ENCODE measurements around the gene CLEC16A. TPM values are rescaled to one million over a fixed set of nuclear protein-coding genes. Genes with fewer than 3 reads are reported as not detected.

CLEC16A gene
- total RNA-seq, 1 experiment from 2014 or later = 13.1 TPM

GRCh38 chr16:10978871-10979446 lies 34.6 kb downstream of the CLEC16A start:
- Histone ChIP-seq H3K9me3 (replicated peaks) (no peaks in the 10 kb centered on the region), H3K4me3 (no peak overlapping the region), H3K27me3 (no peaks in the 10 kb centered on the region), H3K27ac (no peak overlapping the region), H3K4me1 (peaks cover 19% of the 10 kb centered on the region), H3K36me3 (peaks cover 2% of the 10 kb centered on the region; the same call in 1 of the 2 replicates)
- DNase-seq = no peak

GRCh38 chr16:10979717-10980601 lies 35.6 kb downstream of the CLEC16A start:
- Histone ChIP-seq H3K9me3 (replicated peaks) (no peaks in the 10 kb centered on the region), H3K27me3 (no peaks in the 10 kb centered on the region), H3K4me3 (no peak overlapping the region), H3K27ac (peak overlapping the region; percentile 69), H3K36me3 (peaks cover 2% of the 10 kb centered on the region; the same call in 1 of the 2 replicates), H3K4me1 (peaks cover 19% of the 10 kb centered on the region)
- DNase-seq = no peak

- peak; percentile 53 to 66 for DNase-seq
- no peak overlapping the region for H3K4me3 ChIP-seq
- no peaks in the 10 kb centered on the region for H3K36me3 ChIP-seq
- H3K27ac ChIP-seq = peak overlapping the region; percentile 69
- H3K9me3 ChIP-seq (replicated peaks) = no peaks in the 10 kb centered on the region
- H3K27me3 ChIP-seq = no peaks in the 10 kb centered on the region
- H3K4me1 ChIP-seq = peaks cover 19% of the 10 kb centered on the region
Measured at GRCh38 chr16:10980813-10981212, 36.4 kb downstream of the CLEC16A start.

GRCh38 chr16:10981697-10982216 lies 37.4 kb downstream of the CLEC16A start:
- H3K36me3 ChIP-seq = no peaks in the 10 kb centered on the region
- no peaks in the 10 kb centered on the region for H3K27me3 ChIP-seq
- no peaks in the 10 kb centered on the region for H3K9me3 ChIP-seq (replicated peaks)
- peak overlapping the region; percentile 69 for H3K27ac ChIP-seq
- DNase-seq = peak; percentile 57 to 69
- no peak overlapping the region for H3K4me3 ChIP-seq
- peaks cover 19% of the 10 kb centered on the region for H3K4me1 ChIP-seq

GRCh38 chr16:10982465-10983150 lies 38.2 kb downstream of the CLEC16A start:
- DNase-seq = no peak
- H3K4me1 ChIP-seq = peaks cover 19% of the 10 kb centered on the region
- H3K9me3 ChIP-seq (replicated peaks) = no peaks in the 10 kb centered on the region
- H3K27ac ChIP-seq = no peak overlapping the region
- no peaks in the 10 kb centered on the region for H3K27me3 ChIP-seq
- no peak overlapping the region for H3K4me3 ChIP-seq
- no peaks in the 10 kb centered on the region for H3K36me3 ChIP-seq

- no peak for DNase-seq
- H3K9me3 ChIP-seq (replicated peaks) = no peaks in the 10 kb centered on the region
- H3K4me3 ChIP-seq = no peak overlapping the region
- H3K4me1 ChIP-seq = peaks cover 19% of the 10 kb centered on the region
- no peak overlapping the region for H3K27ac ChIP-seq
- no peaks in the 10 kb centered on the region for H3K27me3 ChIP-seq
- H3K36me3 ChIP-seq = no peaks in the 10 kb centered on the region
Measured at GRCh38 chr16:10983159-10983558, 38.8 kb downstream of the CLEC16A start.

- H3K4me3 ChIP-seq = no peak overlapping the region
- peaks cover 19% of the 10 kb centered on the region for H3K4me1 ChIP-seq
- DNase-seq = no peak
- no peaks in the 10 kb centered on the region for H3K27me3 ChIP-seq
- no peaks in the 10 kb centered on the region for H3K9me3 ChIP-seq (replicated peaks)
- no peak overlapping the region for H3K27ac ChIP-seq
- no peaks in the 10 kb centered on the region for H3K36me3 ChIP-seq
Measured at GRCh38 chr16:10984509-10984908, 40.1 kb downstream of the CLEC16A start.

GRCh38 chr16:10987361-10988163 lies 43.2 kb downstream of the CLEC16A start:
- H3K4me1 ChIP-seq = peaks cover 12% of the 10 kb centered on the region
- no peak overlapping the region for H3K27ac ChIP-seq
- DNase-seq = no peak
- no peak overlapping the region for H3K4me3 ChIP-seq
- no peaks in the 10 kb centered on the region for H3K9me3 ChIP-seq (replicated peaks)
- no peaks in the 10 kb centered on the region for H3K36me3 ChIP-seq
- H3K27me3 ChIP-seq = no peaks in the 10 kb centered on the region

- Histone ChIP-seq H3K27ac (no peak overlapping the region), H3K27me3 (no peaks in the 10 kb centered on the region), H3K36me3 (no peaks in the 10 kb centered on the region), H3K9me3 (replicated peaks) (no peaks in the 10 kb centered on the region), H3K4me1 (peaks cover 18% of the 10 kb centered on the region), H3K4me3 (no peak overlapping the region)
- DNase-seq = no peak
Measured at GRCh38 chr16:10988164-10988803, 43.9 kb downstream of the CLEC16A start.

GRCh38 chr16:10988879-10989278 lies 44.5 kb downstream of the CLEC16A start:
- H3K9me3 ChIP-seq (replicated peaks) = no peaks in the 10 kb centered on the region
- H3K36me3 ChIP-seq = no peaks in the 10 kb centered on the region
- H3K27ac ChIP-seq = no peak overlapping the region
- no peak for DNase-seq
- H3K27me3 ChIP-seq = no peaks in the 10 kb centered on the region
- peaks cover 18% of the 10 kb centered on the region for H3K4me1 ChIP-seq
- H3K4me3 ChIP-seq = no peak overlapping the region

- Histone ChIP-seq H3K4me1 (peaks cover 18% of the 10 kb centered on the region), H3K4me3 (no peak overlapping the region), H3K36me3 (no peaks in the 10 kb centered on the region), H3K27me3 (no peaks in the 10 kb centered on the region), H3K9me3 (replicated peaks) (no peaks in the 10 kb centered on the region), H3K27ac (no peak overlapping the region)
- DNase-seq = no peak
Measured at GRCh38 chr16:10989559-10989958, 45.2 kb downstream of the CLEC16A start.

- Histone ChIP-seq H3K4me1 (peaks cover 18% of the 10 kb centered on the region), H3K36me3 (no peaks in the 10 kb centered on the region), H3K4me3 (no peak overlapping the region), H3K27me3 (no peaks in the 10 kb centered on the region), H3K27ac (no peak overlapping the region), H3K9me3 (replicated peaks) (no peaks in the 10 kb centered on the region)
- DNase-seq = no peak
Measured at GRCh38 chr16:10990378-10990777, 46.0 kb downstream of the CLEC16A start.

GRCh38 chr16:10992112-10992511 lies 47.7 kb downstream of the CLEC16A start:
- no peak overlapping the region for H3K4me3 ChIP-seq
- no peaks in the 10 kb centered on the region for H3K36me3 ChIP-seq
- no peaks in the 10 kb centered on the region for H3K9me3 ChIP-seq (replicated peaks)
- H3K27me3 ChIP-seq = no peaks in the 10 kb centered on the region
- DNase-seq = no peak
- peak overlapping the region; percentile 9; the same call in 1 of the 2 replicates for H3K27ac ChIP-seq
- peaks cover 18% of the 10 kb centered on the region for H3K4me1 ChIP-seq

GRCh38 chr16:10992797-10993196 lies 48.4 kb downstream of the CLEC16A start:
- Histone ChIP-seq H3K27me3 (no peaks in the 10 kb centered on the region), H3K4me1 (peaks cover 18% of the 10 kb centered on the region), H3K9me3 (replicated peaks) (no peaks in the 10 kb centered on the region), H3K4me3 (no peak overlapping the region), H3K27ac (no peak overlapping the region), H3K36me3 (no peaks in the 10 kb centered on the region)
- peak; percentile 45 to 53 for DNase-seq

Data from SJCRH30 (cell line).